Left cardiac atrium (tissue), 4 donors: ENCODE results near the gene FGF18. TPM values are rescaled to one million over a fixed set of nuclear protein-coding genes. Genes with fewer than 3 reads are reported as not detected.
"Not testable (repeated sequence)": the region's sequence is repeated elsewhere in the genome, so short reads cannot be mapped to it uniquely, and the experiment has no call there.

ENCODE experiments used
- ATAC-seq, 2 donors: fragments of 200-7000 bp; cut with Tn5 transposase; one replicate each; pipeline ENCODE4 v1.9.1; 2020; ENCODE audit warnings: mild to moderate bottlenecking in 2 of 2, moderate library complexity in 2 of 2
- DNase-seq: peaks from one replicate; pipeline ENCODE4 v3.0.0-alpha.2; 2020
- intact Hi-C, 2 donors: fragments of 100-400 bp; cut with DNase I; formaldehyde crosslinking; loops; one replicate each; pipeline versions ENCODE4 v1.14.1 to v1.15.1; 2022 to 2023
- total RNA-seq, 2 donors: library from RNA; stranded (reverse); fragmentation: NEBNext Ultra II Directional; extraction: Animal tissue kit (Norgen Biotek cat#: 25700); gene quantifications; one replicate each; pipeline ENCODE4 v1.2.1, GENCODE V29; 2021
- donor health status: DM: no; HTN: yes; CAD: no.
- donor health status: DM: no; HTN: yes; CAD: no; lungs with severe emphysema.
- donor health status: DM: yes; HTN: yes; CAD: no.
- donor health status: Dilated cardiomyopathy.

Gene FGF18
- total RNA-seq, 2 donors from 2014 or later, result 2.1 to 2.8 TPM

- DNase-seq (no peak), ATAC-seq (no peak)
- intact Hi-C loops, result no loop called here
Observed at GRCh38 chr5:171479776-171480125, 60.3 kb downstream of the FGF18 start.

GRCh38 chr5:171480239-171480638 is 60.8 kb downstream of the FGF18 start:
- intact Hi-C loops, result no loop called here
- no peak for DNase-seq
- ATAC-seq, result no peak

GRCh38 chr5:171481571-171482433 is 62.4 kb downstream of the FGF18 start:
- intact Hi-C loops, result no loop called here
- ATAC-seq, result peak in 1 of 2 donors; percentile 38

GRCh38 chr5:171482434-171482730 is 62.9 kb downstream of the FGF18 start:
- intact Hi-C loops, result no loop called here
- DNase-seq (no peak), ATAC-seq (no peak)

More at GRCh38 chr5:171481571-171482433, 62.4 kb downstream of the FGF18 start:
- no peak for DNase-seq

GRCh38 chr5:171483551-171484135 is 64.2 kb downstream of the FGF18 start:
- ATAC-seq (peak; percentile 91), DNase-seq (peak; percentile 87)
- intact Hi-C loops, result no loop called here

GRCh38 chr5:171484460-171484899 is 65.0 kb downstream of the FGF18 start:
- DNase-seq, result peak; percentile 45
- intact Hi-C loops, result no loop called here
- peak; percentile 28 to 45 for ATAC-seq

- no peak for ATAC-seq
- intact Hi-C loops, result no loop called here
- DNase-seq, result no peak
Observed at GRCh38 chr5:171485668-171486067, 66.2 kb downstream of the FGF18 start.

GRCh38 chr5:171486613-171487012 is 67.2 kb downstream of the FGF18 start:
- intact Hi-C loops, result no loop called here
- DNase-seq (no peak), ATAC-seq (no peak)

GRCh38 chr5:171488876-171489275 is 69.4 kb downstream of the FGF18 start:
- intact Hi-C loops, result no loop called here
- ATAC-seq (no peak), DNase-seq (no peak)

GRCh38 chr5:171492781-171493180 is 73.3 kb downstream of the FGF18 start:
- intact Hi-C loops, result no loop called here
- ATAC-seq (no peak), DNase-seq (peak; percentile 50)

- intact Hi-C loops, result no loop called here
- no peak for ATAC-seq
- DNase-seq, result no peak
Observed at GRCh38 chr5:171493646-171494393, 74.4 kb downstream of the FGF18 start.

- intact Hi-C loops, result no loop called here
- ATAC-seq, result peak; percentile 89 to 94
Observed at GRCh38 chr5:171494452-171495121, 75.1 kb downstream of the FGF18 start.

GRCh38 chr5:171495122-171495700 is 75.8 kb downstream of the FGF18 start:
- no peak for DNase-seq
- intact Hi-C loops, result no loop called here
- ATAC-seq, result peak; percentile 8 to 60

More at GRCh38 chr5:171494452-171495121, 75.1 kb downstream of the FGF18 start:
- DNase-seq, result peak; percentile 83

GRCh38 chr5:171496456-171496855 is 77.0 kb downstream of the FGF18 start:
- ATAC-seq, result peak; percentile 4 to 13
- intact Hi-C loops, result no loop called here

GRCh38 chr5:171497494-171497893 is 78.0 kb downstream of the FGF18 start:
- intact Hi-C loops, DNase-seq, ATAC-seq: not testable (repeated sequence)

More at GRCh38 chr5:171496456-171496855, 77.0 kb downstream of the FGF18 start:
- DNase-seq, result no peak

- DNase-seq (no peak), ATAC-seq (no peak)
- intact Hi-C loops, result no loop called here
Observed at GRCh38 chr5:171498166-171498565, 78.7 kb downstream of the FGF18 start.

- intact Hi-C loops, result no loop called here
- no peak for DNase-seq
- no peak for ATAC-seq
Observed at GRCh38 chr5:171499611-171500010, 80.2 kb downstream of the FGF18 start.

GRCh38 chr5:171505473-171506043 is 86.1 kb downstream of the FGF18 start:
- intact Hi-C loops, result no loop called here
- DNase-seq (no peak), ATAC-seq (no peak)

GRCh38 chr5:171506951-171507350 is 87.5 kb downstream of the FGF18 start:
- DNase-seq (no peak), ATAC-seq (no peak)
- intact Hi-C loops, result no loop called here
